ENCODE results near the gene PTPN14.

PTPN14 gene

DNA sequence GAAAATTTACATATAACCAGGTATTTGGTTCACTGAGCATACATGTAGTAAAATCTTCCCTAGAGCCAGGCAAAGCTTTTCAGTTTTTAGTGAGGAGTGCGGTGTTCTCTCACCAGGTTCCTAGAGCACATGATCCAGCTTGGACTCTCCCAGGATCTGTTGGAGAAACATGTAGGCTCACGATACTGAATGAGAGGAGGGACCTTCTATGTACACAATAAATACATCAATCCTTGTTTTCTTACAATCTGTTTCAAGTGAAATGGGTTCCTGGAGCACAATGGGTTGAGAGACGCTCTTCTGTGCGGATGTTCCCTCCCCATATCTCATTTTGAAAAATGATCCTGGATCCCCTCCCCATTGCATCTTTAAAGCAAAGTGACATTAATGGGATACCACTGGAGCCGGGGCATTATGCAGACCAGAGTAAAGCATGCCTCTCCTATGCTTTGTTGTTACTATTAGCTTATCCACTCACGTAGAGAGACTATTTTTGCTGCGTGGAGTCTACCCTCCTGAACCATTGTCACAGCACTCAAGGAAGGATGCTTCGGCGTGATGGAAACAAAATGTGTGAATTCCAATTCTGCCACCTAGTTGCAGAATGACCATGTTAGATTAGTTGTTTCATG lies 251.1 kb downstream of the PTPN14 start:
- DNase-seq, result no peak
